Neural cell (in vitro differentiated cells): ENCODE results near the gene CCDC40. TPM values are rescaled to one million over a fixed set of nuclear protein-coding genes. Genes with fewer than 3 reads are reported as not detected.

Experiments
- H2AFZ ChIP-seq: fragments of 200-600, 300-800 bp; sonication (generic), shearing (Covaris generic); 2 replicates; pipeline ENCODE4 v1.6.0; 2014; ENCODE audit warnings: low read depth, mild to moderate bottlenecking, antibody characterized with exemption, low read length, moderate library complexity
- H3F3A ChIP-seq: fragments of 200-600 bp; shearing (Covaris generic); 2 replicates; pipeline ENCODE4 v1.6.1; 2016; ENCODE audit warnings: mild to moderate bottlenecking, moderate library complexity, mixed read lengths, antibody characterized with exemption, low read length; ENCODE audit not compliant: insufficient read depth, poor library complexity, severe bottlenecking
- H3K27ac ChIP-seq: fragments of 200-600, 300-800 bp; sonication (generic), shearing (Covaris generic); 2 replicates; pipeline ENCODE4 v1.5.1; 2014; ENCODE audit warnings: mild to moderate bottlenecking, low read length, moderate library complexity
- H3K27me3 ChIP-seq: fragments of 300-800, 200-600 bp; sonication (generic), shearing (Covaris generic); 2 replicates; pipeline ENCODE4 v1.6.0; 2014; ENCODE audit warnings: mild to moderate bottlenecking, low read depth, low read length, moderate library complexity; ENCODE audit not compliant: insufficient read depth
- H3K36me3 ChIP-seq: fragments of 300-800, 200-600 bp; sonication (generic), shearing (Covaris generic); 2 replicates; pipeline ENCODE4 v1.5.1; 2014; ENCODE audit warnings: mild to moderate bottlenecking, antibody characterized with exemption, low read length, moderate library complexity; ENCODE audit not compliant: insufficient read depth
- H3K4me2 ChIP-seq: fragments of 300-800, 200-600 bp; sonication (generic), shearing (Covaris generic); 2 replicates; pipeline ENCODE4 v1.6.0; 2014; ENCODE audit warnings: mild to moderate bottlenecking, low read length
- H3K4me3 ChIP-seq: fragments of 300-800, 200-600 bp; sonication (generic), shearing (Covaris generic); 2 replicates; pipeline ENCODE4 v1.5.1; 2014; ENCODE audit warnings: mild to moderate bottlenecking, low read length, moderate library complexity
- H3K79me2 ChIP-seq: fragments of 200-600 bp; shearing (Covaris generic); replicated peaks from 2 replicates; pipeline ENCODE4 v1.6.0; 2014; ENCODE audit warnings: mild to moderate bottlenecking, low read length, moderate library complexity; ENCODE audit not compliant: insufficient read depth
- H3K9ac ChIP-seq: fragments of 300-800, 200-600 bp; sonication (generic), shearing (Covaris generic); 2 replicates; pipeline ENCODE4 v1.6.1; 2016; ENCODE audit warnings: mild to moderate bottlenecking, low read length, mixed read lengths
- H3K9me2 ChIP-seq: fragments of 200-600 bp; shearing (Covaris generic); 2 replicates; pipeline ENCODE4 v1.6.1; 2016; ENCODE audit warnings: mild to moderate bottlenecking, low read length, mixed read lengths; ENCODE audit not compliant: insufficient read depth
- H3K9me3 ChIP-seq: fragments of 200-600, 300-800 bp; sonication (generic), shearing (Covaris generic); 2 replicates; pipeline ENCODE4 v1.6.1; 2016; ENCODE audit warnings: mild to moderate bottlenecking, mixed run types, low read length, moderate library complexity, mixed read lengths
- H4K20me1 ChIP-seq: fragments of 200-600 bp; shearing (Covaris generic); 2 replicates; pipeline ENCODE4 v1.6.1; 2016; ENCODE audit warnings: mild to moderate bottlenecking, mixed run types; ENCODE audit not compliant: insufficient read depth
- CTCF ChIP-seq: fragments of 450-650 bp; IDR thresholded peaks from 2 replicates; pipeline ENCODE4 v1.5.1; 2014; ENCODE audit warnings: antibody characterized with exemption, mild to moderate bottlenecking, moderate library complexity; ENCODE audit not compliant: poor library complexity, severe bottlenecking
- EP300 ChIP-seq: fragments of 450-650 bp; conservative IDR thresholded peaks from 2 replicates; pipeline ENCODE4 v1.6.1; 2014; ENCODE audit warnings: antibody characterized with exemption, mild to moderate bottlenecking, moderate library complexity; ENCODE audit not compliant: poor library complexity, severe bottlenecking
- EZH2 ChIP-seq: fragments of 200-600, 300-800 bp; shearing (Covaris generic), sonication (generic); IDR thresholded peaks from 2 replicates; pipeline ENCODE4 v1.6.1; 2014; ENCODE audit warnings: antibody characterized with exemption, low read length, borderline replicate concordance, mild to moderate bottlenecking; ENCODE audit not compliant: insufficient read depth, poor library complexity, severe bottlenecking
- MXI1 ChIP-seq: fragments of 450-650 bp; conservative IDR thresholded peaks from 2 replicates; pipeline ENCODE4 v1.6.1; 2014; ENCODE audit warnings: antibody characterized with exemption, mild to moderate bottlenecking; ENCODE audit not compliant: poor library complexity, severe bottlenecking
- POLR2AphosphoS5 ChIP-seq: IDR thresholded peaks from 2 replicates; pipeline ENCODE4 v1.6.1; 2012
- RAD21 ChIP-seq: fragments of 450-650 bp; conservative IDR thresholded peaks from 2 replicates; pipeline ENCODE4 v1.6.1; 2014; ENCODE audit warnings: antibody characterized with exemption, mild to moderate bottlenecking, moderate library complexity
- REST ChIP-seq: IDR thresholded peaks from 2 replicates; pipeline ENCODE4 v1.6.1; 2012; ENCODE audit warnings: borderline replicate concordance
- SMC3 ChIP-seq: fragments of 450-650 bp; conservative IDR thresholded peaks from 2 replicates; pipeline ENCODE4 v1.6.1; 2014; ENCODE audit warnings: antibody characterized with exemption, mild to moderate bottlenecking, moderate library complexity; ENCODE audit not compliant: poor library complexity
- TAF1 ChIP-seq: IDR thresholded peaks from 2 replicates; pipeline ENCODE4 v1.6.1; 2012; ENCODE audit warnings: low read depth
- polyA plus RNA-seq: library from polyadenylated mRNA; depleted of rRNA; stranded (reverse); fragments of >200 nt; gene quantifications from 2 replicates; pipeline ENCODE4 v1.2.3, GENCODE V29; 2014

The CCDC40 gene
- polyA plus RNA-seq, 1 donor from 2014 or later = 5.5 TPM

GRCh38 chr17:79990704-79991103, 45.7 kb upstream of the CCDC40 start:
- Histone ChIP-seq H3K27me3 (no peaks in the 10 kb centered on the region), H3K36me3 (no peaks in the 10 kb centered on the region), H2AFZ (no peak overlapping the region), H3K79me2 (no peaks in the 10 kb centered on the region), H3K4me2 (no peak overlapping the region), H3K9me3 (no peaks in the 10 kb centered on the region), H3K9ac (peak overlapping the region; percentile 20), H3K4me3 (no peak overlapping the region), H4K20me1 (no peaks in the 10 kb centered on the region), H3K9me2 (no peaks in the 10 kb centered on the region), H3K27ac (no peak overlapping the region), H3F3A (no peaks in the 10 kb centered on the region)
- TF ChIP-seq REST (no peak), EZH2 (no peak), POLR2AphosphoS5 (no peak), MXI1 (no peak), CTCF (no peak), SMC3 (no peak), EP300 (no peak), RAD21 (no peak), TAF1 (no peak)

- Histone ChIP-seq H2AFZ (no peak overlapping the region), H3K4me2 (no peak overlapping the region)
Measured at GRCh38 chr17:79991140-79991923, 45.1 kb upstream of the CCDC40 start.

More at GRCh38 chr17:79991140-79991923, 45.1 kb upstream of the CCDC40 start:
- Histone ChIP-seq H3K9ac (peak overlapping the region; percentile 20), H3K9me3 (no peaks in the 10 kb centered on the region), H3F3A (no peaks in the 10 kb centered on the region), H3K36me3 (no peaks in the 10 kb centered on the region), H3K27me3 (no peaks in the 10 kb centered on the region), H3K79me2 (no peaks in the 10 kb centered on the region), H3K9me2 (no peaks in the 10 kb centered on the region), H3K4me3 (no peak overlapping the region), H3K27ac (no peak overlapping the region), H4K20me1 (no peaks in the 10 kb centered on the region)
- no peak for TF ChIP-seq MXI1
- no peak for TF ChIP-seq SMC3
- no peak for TF ChIP-seq EZH2
- TF ChIP-seq CTCF = no peak
- no peak for TF ChIP-seq RAD21
- no peak for TF ChIP-seq TAF1
- TF ChIP-seq REST = no peak
- no peak for TF ChIP-seq EP300
- no peak for TF ChIP-seq POLR2AphosphoS5
